Measurements from ENCODE around the gene EIF5AL1. TPM values are rescaled to one million over a fixed set of nuclear protein-coding genes. Genes with fewer than 3 reads are reported as not detected.
"Not testable (repeated sequence)": the region's sequence is repeated elsewhere in the genome, so short reads cannot be mapped to it uniquely, and the experiment has no call there.

EIF5AL1 gene
- polyA plus RNA-seq, 2 donors = 1.0 to 1.1 TPM

GRCh38 chr10:79525049-79525710 is 12.8 kb downstream of the EIF5AL1 start:
- not testable (repeated sequence) for H3K4me1 ChIP-seq (ENCODE audit: control insufficient read depth in 2 of 2, insufficient read depth in 2 of 2, low read length in 1 of 2); H3K9me3 ChIP-seq (ENCODE audit: control insufficient read depth in 2 of 2, insufficient read depth in 1 of 2, low read depth in 1 of 2, low read length in 1 of 2); H3K4me3 ChIP-seq (ENCODE audit: low read depth in 1 of 2, low read length in 2 of 2); H3K27ac ChIP-seq (ENCODE audit: low read depth in 2 of 2, low read length in 1 of 2); H3K27me3 ChIP-seq (ENCODE audit: control insufficient read depth in 1 of 2, insufficient read depth in 2 of 2, low read length in 2 of 2); H3K36me3 ChIP-seq (ENCODE audit: control insufficient read depth in 2 of 2, insufficient read depth in 2 of 2, low read length in 1 of 2)
- 78 to 83% methylated on average over 7 of the region's 8 CpGs for whole genome bisulfite sequencing, 2 donors

- not testable (repeated sequence) for H3K27me3 ChIP-seq (ENCODE audit: control insufficient read depth in 1 of 2, insufficient read depth in 2 of 2, low read length in 2 of 2); H3K4me1 ChIP-seq (ENCODE audit: control insufficient read depth in 2 of 2, insufficient read depth in 2 of 2, low read length in 1 of 2); H3K36me3 ChIP-seq (ENCODE audit: control insufficient read depth in 2 of 2, insufficient read depth in 2 of 2, low read length in 1 of 2); H3K27ac ChIP-seq (ENCODE audit: low read depth in 2 of 2, low read length in 1 of 2); H3K4me3 ChIP-seq (ENCODE audit: low read depth in 1 of 2, low read length in 2 of 2); H3K9me3 ChIP-seq (ENCODE audit: control insufficient read depth in 2 of 2, insufficient read depth in 1 of 2, low read depth in 1 of 2, low read length in 1 of 2)
- 89 to 91% methylated on average over 3 to 4 of the region's 4 CpGs for whole genome bisulfite sequencing, 2 donors
Measured at GRCh38 chr10:79528261-79528660, 15.9 kb downstream of the EIF5AL1 start.

- not testable (repeated sequence) for H3K27ac ChIP-seq (ENCODE audit: low read depth in 2 of 2, low read length in 1 of 2); H3K27me3 ChIP-seq (ENCODE audit: control insufficient read depth in 1 of 2, insufficient read depth in 2 of 2, low read length in 2 of 2); H3K9me3 ChIP-seq (ENCODE audit: control insufficient read depth in 2 of 2, insufficient read depth in 1 of 2, low read depth in 1 of 2, low read length in 1 of 2); H3K4me1 ChIP-seq (ENCODE audit: control insufficient read depth in 2 of 2, insufficient read depth in 2 of 2, low read length in 1 of 2); H3K36me3 ChIP-seq (ENCODE audit: control insufficient read depth in 2 of 2, insufficient read depth in 2 of 2, low read length in 1 of 2); H3K4me3 ChIP-seq (ENCODE audit: low read depth in 1 of 2, low read length in 2 of 2)
- 73 to 83% methylated on average over 10 to 11 of the region's 11 CpGs for WGBS, 2 donors
Measured at GRCh38 chr10:79533142-79533902, 21.0 kb downstream of the EIF5AL1 start.

- H3K4me3 ChIP-seq (ENCODE audit: low read depth in 1 of 2, low read length in 2 of 2); H3K9me3 ChIP-seq (ENCODE audit: control insufficient read depth in 2 of 2, insufficient read depth in 1 of 2, low read depth in 1 of 2, low read length in 1 of 2); H3K4me1 ChIP-seq (ENCODE audit: control insufficient read depth in 2 of 2, insufficient read depth in 2 of 2, low read length in 1 of 2); H3K36me3 ChIP-seq (ENCODE audit: control insufficient read depth in 2 of 2, insufficient read depth in 2 of 2, low read length in 1 of 2); H3K27ac ChIP-seq (ENCODE audit: low read depth in 2 of 2, low read length in 1 of 2); H3K27me3 ChIP-seq (ENCODE audit: control insufficient read depth in 1 of 2, insufficient read depth in 2 of 2, low read length in 2 of 2): not testable (repeated sequence)
- 90% methylated on average over 1 of the region's 5 CpGs for WGBS, 2 donors
Measured at GRCh38 chr10:79533903-79534175, 21.5 kb downstream of the EIF5AL1 start.

- 70 to 72% methylated on average over 6 of the region's 6 CpGs for WGBS, 2 donors
- H3K36me3 ChIP-seq (ENCODE audit: control insufficient read depth in 2 of 2, insufficient read depth in 2 of 2, low read length in 1 of 2); H3K4me3 ChIP-seq (ENCODE audit: low read depth in 1 of 2, low read length in 2 of 2); H3K27me3 ChIP-seq (ENCODE audit: control insufficient read depth in 1 of 2, insufficient read depth in 2 of 2, low read length in 2 of 2); H3K4me1 ChIP-seq (ENCODE audit: control insufficient read depth in 2 of 2, insufficient read depth in 2 of 2, low read length in 1 of 2); H3K9me3 ChIP-seq (ENCODE audit: control insufficient read depth in 2 of 2, insufficient read depth in 1 of 2, low read depth in 1 of 2, low read length in 1 of 2); H3K27ac ChIP-seq (ENCODE audit: low read depth in 2 of 2, low read length in 1 of 2): not testable (repeated sequence)
Measured at GRCh38 chr10:79538311-79538710, 26.0 kb downstream of the EIF5AL1 start.

GRCh38 chr10:79540930-79541329 is 28.6 kb downstream of the EIF5AL1 start:
- 76 to 88% methylated on average over 1 of the region's 1 CpG for WGBS, 2 donors

GRCh38 chr10:79542626-79543025 is 30.3 kb downstream of the EIF5AL1 start:
- no peaks in the 10 kb centered on the region for H3K27me3 ChIP-seq (ENCODE audit: control insufficient read depth in 1 of 2, insufficient read depth in 2 of 2, low read length in 2 of 2)
- WGBS, 2 donors = 59 to 67% methylated on average over 2 of the region's 2 CpGs
- no peak overlapping the region for H3K4me3 ChIP-seq (ENCODE audit: low read depth in 1 of 2, low read length in 2 of 2)
- H3K36me3 ChIP-seq (ENCODE audit: control insufficient read depth in 2 of 2, insufficient read depth in 2 of 2, low read length in 1 of 2) = no peaks in the 10 kb centered on the region
- H3K4me1 ChIP-seq (ENCODE audit: control insufficient read depth in 2 of 2, insufficient read depth in 2 of 2, low read length in 1 of 2) = no peaks in the 10 kb centered on the region
- H3K9me3 ChIP-seq (ENCODE audit: control insufficient read depth in 2 of 2, insufficient read depth in 1 of 2, low read depth in 1 of 2, low read length in 1 of 2) = no peaks in the 10 kb centered on the region
- no peak overlapping the region for H3K27ac ChIP-seq (ENCODE audit: low read depth in 2 of 2, low read length in 1 of 2)

More at GRCh38 chr10:79540930-79541329, 28.6 kb downstream of the EIF5AL1 start:
- H3K9me3 ChIP-seq (ENCODE audit: control insufficient read depth in 2 of 2, insufficient read depth in 1 of 2, low read depth in 1 of 2, low read length in 1 of 2); H3K4me3 ChIP-seq (ENCODE audit: low read depth in 1 of 2, low read length in 2 of 2); H3K36me3 ChIP-seq (ENCODE audit: control insufficient read depth in 2 of 2, insufficient read depth in 2 of 2, low read length in 1 of 2); H3K4me1 ChIP-seq (ENCODE audit: control insufficient read depth in 2 of 2, insufficient read depth in 2 of 2, low read length in 1 of 2); H3K27me3 ChIP-seq (ENCODE audit: control insufficient read depth in 1 of 2, insufficient read depth in 2 of 2, low read length in 2 of 2); H3K27ac ChIP-seq (ENCODE audit: low read depth in 2 of 2, low read length in 1 of 2): not testable (repeated sequence)

- H3K4me3 ChIP-seq (ENCODE audit: low read depth in 1 of 2, low read length in 2 of 2); H3K36me3 ChIP-seq (ENCODE audit: control insufficient read depth in 2 of 2, insufficient read depth in 2 of 2, low read length in 1 of 2); H3K4me1 ChIP-seq (ENCODE audit: control insufficient read depth in 2 of 2, insufficient read depth in 2 of 2, low read length in 1 of 2); H3K27me3 ChIP-seq (ENCODE audit: control insufficient read depth in 1 of 2, insufficient read depth in 2 of 2, low read length in 2 of 2); H3K27ac ChIP-seq (ENCODE audit: low read depth in 2 of 2, low read length in 1 of 2); H3K9me3 ChIP-seq (ENCODE audit: control insufficient read depth in 2 of 2, insufficient read depth in 1 of 2, low read depth in 1 of 2, low read length in 1 of 2): not testable (repeated sequence)
- 88 to 94% methylated on average over 3 of the region's 3 CpGs for WGBS, 2 donors
Measured at GRCh38 chr10:79544408-79544807, 32.1 kb downstream of the EIF5AL1 start.

- H3K27ac ChIP-seq (ENCODE audit: low read depth in 2 of 2, low read length in 1 of 2); H3K27me3 ChIP-seq (ENCODE audit: control insufficient read depth in 1 of 2, insufficient read depth in 2 of 2, low read length in 2 of 2); H3K9me3 ChIP-seq (ENCODE audit: control insufficient read depth in 2 of 2, insufficient read depth in 1 of 2, low read depth in 1 of 2, low read length in 1 of 2); H3K36me3 ChIP-seq (ENCODE audit: control insufficient read depth in 2 of 2, insufficient read depth in 2 of 2, low read length in 1 of 2); H3K4me3 ChIP-seq (ENCODE audit: low read depth in 1 of 2, low read length in 2 of 2); H3K4me1 ChIP-seq (ENCODE audit: control insufficient read depth in 2 of 2, insufficient read depth in 2 of 2, low read length in 1 of 2): not testable (repeated sequence)
- 60 to 66% methylated on average over 3 of the region's 3 CpGs for WGBS, 2 donors
Measured at GRCh38 chr10:79544926-79545659, 32.8 kb downstream of the EIF5AL1 start.

- H3K9me3 ChIP-seq (ENCODE audit: control insufficient read depth in 2 of 2, insufficient read depth in 1 of 2, low read depth in 1 of 2, low read length in 1 of 2); H3K4me1 ChIP-seq (ENCODE audit: control insufficient read depth in 2 of 2, insufficient read depth in 2 of 2, low read length in 1 of 2); H3K36me3 ChIP-seq (ENCODE audit: control insufficient read depth in 2 of 2, insufficient read depth in 2 of 2, low read length in 1 of 2); H3K27me3 ChIP-seq (ENCODE audit: control insufficient read depth in 1 of 2, insufficient read depth in 2 of 2, low read length in 2 of 2); H3K27ac ChIP-seq (ENCODE audit: low read depth in 2 of 2, low read length in 1 of 2); H3K4me3 ChIP-seq (ENCODE audit: low read depth in 1 of 2, low read length in 2 of 2): not testable (repeated sequence)
- WGBS, 2 donors = 67 to 69% methylated on average over 2 of the region's 2 CpGs
Measured at GRCh38 chr10:79547128-79547527, 34.8 kb downstream of the EIF5AL1 start.

Measured in esophagus (tissue), 2 donors.